ENCODE data around the gene AOAH.

- TF ChIP-seq CTCF (IDR thresholded peaks at IDR 0.05) (no peak), POLR2AphosphoS5 (IDR thresholded peaks at IDR 0.05) (no peak), EP300 (IDR thresholded peaks at IDR 0.05) (no peak)
These were observed 109.3 kb downstream of the AOAH start for GRCh38 chr7:36614959-36615358.
